Thyroid gland (tissue), 4 donors: ENCODE data around the gene FURIN. TPM values are rescaled to one million over a fixed set of nuclear protein-coding genes. Genes with fewer than 3 reads are reported as not detected.
A peak's percentile ranks its signal among the peaks of the same experiment; 100 is the strongest.

Experiments
- DNase-seq, 2 donors: peaks; one replicate each; pipeline ENCODE4 v3.0.0-alpha.2; 2019
- H3K27ac ChIP-seq, 3 donors: fragments of 200-600 bp; sonication (generic); 1 replicate in 2 of 3; 2 replicates in 1 of 3; pipeline ENCODE4 v1.5.1; 2016 to 2019; ENCODE audit warnings: mild to moderate bottlenecking in 1 of 3, moderate library complexity in 1 of 3
- H3K27me3 ChIP-seq: fragments of 200-600 bp; sonication (generic); one replicate; pipeline ENCODE4 v1.5.1; 2019
- H3K36me3 ChIP-seq, 2 donors: fragments of 200-600 bp; sonication (generic); one replicate each; pipeline ENCODE4 v1.5.1; 2016 to 2019
- H3K4me1 ChIP-seq, 2 donors: fragments of 200-600 bp; sonication (generic); one replicate each; pipeline ENCODE4 v1.5.1; 2017 to 2019
- H3K4me3 ChIP-seq, 3 donors: fragments of 200-600 bp; sonication (generic); replicated peaks in 1 of 3; 1 replicate in 2 of 3; 2 replicates in 1 of 3; pipeline ENCODE4 v1.5.1; 2016; ENCODE audit warnings: mild to moderate bottlenecking in 1 of 3
- H3K9me3 ChIP-seq: fragments of 200-600 bp; sonication (generic); one replicate; pipeline ENCODE4 v1.5.1; 2017
- CTCF ChIP-seq, 6 experiments: fragments of 200-600 bp in 3 of 6; fragments of 450-650 bp in 3 of 6; sonication (generic) in 3 of 6; IDR thresholded peaks; one replicate each; pipeline ENCODE4 v1.5.1; 2016 to 2019; ENCODE audit warnings: antibody characterized with exemption in 6 of 6, mild to moderate bottlenecking in 2 of 6, inconsistent platforms in 1 of 6, moderate library complexity in 1 of 6
- POLR2A ChIP-seq, 2 donors: fragments of 450-650 bp; IDR thresholded peaks; one replicate each; pipeline ENCODE4 v1.6.1; 2017; ENCODE audit warnings: antibody characterized with exemption in 2 of 2, mild to moderate bottlenecking in 2 of 2, moderate library complexity in 1 of 2
- WGBS, 2 donors: methylation state at CpG; one replicate each; pipeline ENCODE4 v1.1.5; 2017; 5-methylcytosine and 5-hydroxymethylcytosine counted together
- intact Hi-C: fragments of 100-400 bp; cut with DNase I; formaldehyde crosslinking; loops from one replicate; pipeline ENCODE4 v1.15.1; 2023
- total RNA-seq, 4 donors: library from RNA; depleted of rRNA; stranded (reverse); fragments of >200 nt; gene quantifications; one replicate each; pipeline ENCODE4 v1.2.3, GENCODE V29; 2016

FURIN gene
- total RNA-seq, 4 donors from 2014 or later, result 88.6 to 128 (median 102) TPM

GRCh38 chr15:90883526-90883975 is 15.2 kb downstream of the FURIN start:
- TF ChIP-seq CTCF (IDR thresholded peaks at IDR 0.05), result no peak
- no peak for TF ChIP-seq POLR2A (IDR thresholded peaks at IDR 0.05)
- no peaks in the 10 kb centered on the region for H3K27me3 ChIP-seq
- no peaks in the 10 kb centered on the region for H3K9me3 ChIP-seq
- 61 to 70% methylated on average over 2 to 7 of the region's 7 CpGs for WGBS, 2 donors
- H3K4me1 ChIP-seq, result peaks cover 25 to 39% of the 10 kb centered on the region in 2 donors
- DNase-seq, result no peak
- intact Hi-C loops, result loop anchor here (10.0 kb wide), 1 partner anchor 559 kb away; no protein-coding TSS in a partner anchor
- peak overlapping the region; percentile 96 to 98 (median 96) for H3K27ac ChIP-seq
- H3K36me3 ChIP-seq, result peaks cover 35 to 38% of the 10 kb centered on the region in 2 donors
- H3K4me3 ChIP-seq, result peak overlapping the region in 1 of 3 donors; percentile 57

- intact Hi-C loops, result loop anchor here (10.0 kb wide), 1 partner anchor 559 kb away; no protein-coding TSS in a partner anchor
- TF ChIP-seq POLR2A (IDR thresholded peaks at IDR 0.05) (peak in 1 of 2 donors; percentile 63), CTCF (IDR thresholded peaks at IDR 0.05) (no peak)
- Histone ChIP-seq H3K4me1 (peaks cover 25 to 39% of the 10 kb centered on the region in 2 donors), H3K4me3 (peak within 1 kb of the TSS; percentile 52 to 77 (median 57)), H3K9me3 (no peaks in the 10 kb centered on the region), H3K27ac (peak within 1 kb of the TSS; percentile 96 to 98 (median 96)), H3K36me3 (peaks cover 29 to 32% of the 10 kb centered on the region in 2 donors), H3K27me3 (no peaks in the 10 kb centered on the region)
- WGBS, 2 donors, result 9 to 41% methylated on average over 2 to 30 of the region's 58 CpGs
- peak; percentile 67 to 71 for DNase-seq
Measured at GRCh38 chr15:90883976-90884718, 15.8 kb downstream of the FURIN start, which contains the start of gene FES. TSS of gene FES (plus strand) at chr15:90884504. CDS start at chr15:90885046, 542 bp downstream.

- Histone ChIP-seq H3K4me3 (peak overlapping the region; percentile 52 to 77 (median 57)), H3K9me3 (no peaks in the 10 kb centered on the region), H3K27ac (peak overlapping the region; percentile 96 to 98 (median 96)), H3K27me3 (no peaks in the 10 kb centered on the region), H3K4me1 (peaks cover 25 to 39% of the 10 kb centered on the region in 2 donors), H3K36me3 (peaks cover 28 to 30% of the 10 kb centered on the region in 2 donors)
- TF ChIP-seq POLR2A (IDR thresholded peaks at IDR 0.05), result no peak
- TF ChIP-seq CTCF (IDR thresholded peaks at IDR 0.05), result no peak
- DNase-seq, result no peak
- 41 to 58% methylated on average over 5 to 14 of the region's 16 CpGs for WGBS, 2 donors
- intact Hi-C loops, result loop anchor here (5.0 to 10.0 kb wide), 2 partner anchors 168 to 560 kb away; partner anchors contain the start of gene BLM
Measured at GRCh38 chr15:90884719-90885431, 16.5 kb downstream of the FURIN start.

- H3K9me3 ChIP-seq, result no peaks in the 10 kb centered on the region
- H3K27me3 ChIP-seq, result no peaks in the 10 kb centered on the region
- peak overlapping the region; percentile 96 to 98 (median 96) for H3K27ac ChIP-seq
- peaks cover 25 to 39% of the 10 kb centered on the region in 2 donors for H3K4me1 ChIP-seq
- peak; percentile 86 to 99 (median 98) for TF ChIP-seq CTCF (IDR thresholded peaks at IDR 0.05)
- TF ChIP-seq POLR2A (IDR thresholded peaks at IDR 0.05), result no peak
- 55 to 61% methylated on average over 18 to 23 of the region's 23 CpGs for WGBS, 2 donors
- H3K36me3 ChIP-seq, result peaks cover 28 to 30% of the 10 kb centered on the region in 2 donors
- peak overlapping the region in 1 of 3 donors; percentile 57 for H3K4me3 ChIP-seq
- intact Hi-C loops, result loop anchor here (2.0 to 10.0 kb wide), 3 partner anchors 168 to 561 kb away; partner anchors contain the start of gene BLM
- peak; percentile 75 to 76 for DNase-seq
Measured at GRCh38 chr15:90885432-90886290, 17.3 kb downstream of the FURIN start.
